ENCODE data around the gene STX1B.
"Not testable (repeated sequence)": the region's sequence is repeated elsewhere in the genome, so short reads cannot be mapped to it uniquely, and the experiment has no call there.

Gene STX1B

GRCh38 chr16:31010585-31011325 lies at the start of gene STX1B:
TSS of gene STX1B (minus strand) at chr16:31010638. CDS start at chr16:31010396, 242 bp downstream.
- DNase-seq: peak; percentile 58 to 74

GRCh38 chr16:31055613-31056012 lies 45.2 kb upstream of the STX1B start:
- DNase-seq: no peak

GRCh38 chr16:31052114-31052513 lies 41.7 kb upstream of the STX1B start:
- no peak for DNase-seq

GRCh38 chr16:31050280-31051030 lies 40.0 kb upstream of the STX1B start:
- no peak for DNase-seq

GRCh38 chr16:31043898-31044481 lies 33.6 kb upstream of the STX1B start:
- no peak for DNase-seq

- no peak for DNase-seq
Observed at GRCh38 chr16:31043352-31043751, 32.9 kb upstream of the STX1B start.

- no peak for DNase-seq
Observed at GRCh38 chr16:31042866-31043265, 32.4 kb upstream of the STX1B start.

- no peak for DNase-seq
Observed at GRCh38 chr16:31038993-31039392, 28.6 kb upstream of the STX1B start.

- no peak for DNase-seq
Observed at GRCh38 chr16:31036691-31037090, 26.3 kb upstream of the STX1B start.

- peak; percentile 84 to 90 for DNase-seq
Observed at GRCh38 chr16:31033709-31034492, 23.5 kb upstream of the STX1B start.

GRCh38 chr16:31032736-31033708 lies 22.6 kb upstream of the STX1B start, which contains the start of gene STX4:
TSS of gene STX4 (plus strand) at chr16:31033558. CDS start at chr16:31033806, 248 bp downstream.
- DNase-seq: peak; percentile 98 to 99

GRCh38 chr16:31031276-31031675 lies 20.8 kb upstream of the STX1B start:
- DNase-seq: no peak

GRCh38 chr16:31029272-31029671 lies 18.8 kb upstream of the STX1B start:
- no peak for DNase-seq

GRCh38 chr16:31025339-31025738 lies 14.9 kb upstream of the STX1B start:
- DNase-seq: no peak

- DNase-seq: no peak
Observed at GRCh38 chr16:31023627-31024226, 13.3 kb upstream of the STX1B start.

- no peak for DNase-seq
Observed at GRCh38 chr16:31023252-31023602, 12.8 kb upstream of the STX1B start.

- DNase-seq: no peak
Observed at GRCh38 chr16:31022544-31023251, 12.3 kb upstream of the STX1B start.

GRCh38 chr16:31020536-31020935 lies 10.1 kb upstream of the STX1B start:
- DNase-seq: no peak

- DNase-seq: not testable (repeated sequence)
Observed at GRCh38 chr16:31017756-31018155, 7.3 kb upstream of the STX1B start.

- peak in 1 of 2 experiments; percentile 9 for DNase-seq
Observed at GRCh38 chr16:31016018-31016417, 5.6 kb upstream of the STX1B start.

- DNase-seq: not testable (repeated sequence)
Observed at GRCh38 chr16:31013292-31013691, 2.9 kb upstream of the STX1B start.

All from SHP77 (cell line).